Mesothelial cell of epicardium (in vitro differentiated cells): ENCODE data around the gene TYW1. TPM values are rescaled to one million over a fixed set of nuclear protein-coding genes. Genes with fewer than 3 reads are reported as not detected.
"Not testable (repeated sequence)": the region's sequence is repeated elsewhere in the genome, so short reads cannot be mapped to it uniquely, and the experiment has no call there.

Experiments used
- DNase-seq, 2 experiments: peaks; one replicate each; pipeline ENCODE4 v3.0.0; 2021; ENCODE audit warnings: low spot score in 2 of 2; ENCODE audit not compliant: unreplicated experiment in 2 of 2
- H3K27ac Mint-ChIP-seq: 2 replicates; pipeline ENCODE4 v1.8.0; 2021; ENCODE audit warnings: mixed read lengths
- H3K27me3 Mint-ChIP-seq: 2 replicates; pipeline ENCODE4 v1.8.0; 2021; ENCODE audit warnings: low read depth, mixed read lengths
- H3K36me3 Mint-ChIP-seq: 2 replicates; pipeline ENCODE4 v1.8.0; 2021; ENCODE audit warnings: mixed read lengths
- H3K4me1 Mint-ChIP-seq: 2 replicates; pipeline ENCODE4 v1.8.0; 2021; ENCODE audit warnings: mixed read lengths
- H3K4me3 Mint-ChIP-seq: 2 replicates; pipeline ENCODE4 v1.8.0; 2021; ENCODE audit warnings: mild to moderate bottlenecking, moderate library complexity, mixed read lengths
- H3K9me3 Mint-ChIP-seq: 2 replicates; pipeline ENCODE4 v1.8.0; 2021; ENCODE audit warnings: mixed read lengths
- CTCF ChIP-seq: fragments of 200-600 bp; sonication (generic); IDR thresholded peaks from one replicate; pipeline ENCODE4 v1.5.0; 2021; ENCODE audit warnings: antibody characterized with exemption; ENCODE audit not compliant: unreplicated experiment
- total RNA-seq: library from RNA; stranded (reverse); gene quantifications from 3 replicates; pipeline ENCODE4 v1.2.1, GENCODE V29; 2021

The TYW1 gene
- total RNA-seq, 1 donor from 2014 or later = 20.4 TPM

DNA sequence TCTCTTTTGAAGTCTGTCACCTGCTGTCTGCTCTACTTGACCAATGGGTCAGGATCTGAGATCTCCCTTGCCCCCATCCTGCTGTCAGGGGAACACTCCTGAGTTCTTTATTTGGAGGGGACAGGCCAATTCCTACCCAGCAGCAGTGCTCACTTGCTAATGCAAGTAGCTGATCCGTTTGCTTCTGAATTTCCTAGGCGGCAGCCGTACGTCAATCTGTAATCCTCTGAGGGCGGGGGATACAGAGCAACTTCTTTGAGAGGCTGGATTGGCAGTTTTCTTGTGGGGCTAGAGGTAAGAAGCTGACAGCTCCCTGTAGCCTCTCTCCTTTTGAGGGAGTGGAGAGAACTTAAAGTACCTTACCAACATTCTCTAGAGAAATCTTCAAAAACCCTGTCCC, 36.6 kb downstream of the TYW1 start:
- no peak overlapping the region for H3K27ac Mint-ChIP-seq
- H3K36me3 Mint-ChIP-seq = peaks cover 31% of the 10 kb centered on the region
- H3K9me3 Mint-ChIP-seq = peaks cover 4% of the 10 kb centered on the region
- H3K4me1 Mint-ChIP-seq = no peaks in the 10 kb centered on the region
- no peak overlapping the region for H3K4me3 Mint-ChIP-seq
- no peak for DNase-seq
- no peak for TF ChIP-seq CTCF
- H3K27me3 Mint-ChIP-seq = no peaks in the 10 kb centered on the region

DNA sequence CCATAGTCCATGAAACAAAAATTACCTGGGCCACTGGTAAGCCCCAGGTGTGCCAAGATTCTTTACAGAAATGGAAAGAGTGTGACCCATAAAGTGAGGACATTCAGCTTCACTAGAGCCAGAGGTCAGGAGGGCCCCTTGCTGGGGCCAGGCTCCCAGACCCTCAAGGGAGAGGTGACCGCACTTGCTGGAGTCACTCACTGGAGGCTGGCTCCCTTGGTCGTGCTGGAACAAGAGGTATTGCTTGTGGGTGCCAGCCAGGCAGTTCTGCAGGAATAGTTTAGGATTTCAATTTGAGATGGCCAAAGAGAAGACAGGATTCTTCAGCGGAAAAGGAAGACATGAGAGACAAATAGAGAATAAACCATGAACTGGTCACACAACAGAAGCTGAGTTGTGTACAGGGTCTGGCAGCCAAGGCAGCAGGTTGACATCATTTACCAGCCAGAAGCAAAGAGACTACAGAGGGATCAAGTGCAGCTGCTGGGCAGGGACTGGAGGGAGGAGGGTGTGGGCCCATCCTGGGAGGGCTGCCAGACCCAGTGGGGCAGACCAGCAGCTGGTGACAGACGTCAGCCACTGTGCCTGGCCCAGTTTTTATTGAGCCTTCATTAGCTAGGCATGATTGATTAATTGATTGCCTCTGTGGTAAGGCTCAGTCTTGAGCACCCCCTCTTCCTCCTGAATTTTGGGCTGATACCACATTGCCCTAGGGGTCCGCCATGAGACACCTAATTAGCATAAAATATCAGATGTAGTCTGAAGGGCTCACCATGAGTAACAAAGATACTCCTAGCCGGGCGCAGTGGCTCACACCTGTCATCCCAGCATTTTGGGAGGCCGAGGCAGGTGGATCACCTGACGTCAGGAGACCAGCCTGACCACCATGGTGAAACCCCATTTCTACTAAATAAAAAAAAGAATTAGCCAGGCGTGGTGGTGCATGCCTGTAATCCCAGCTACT, 40.1 kb downstream of the TYW1 start:
- H3K4me1 Mint-ChIP-seq, H3K4me3 Mint-ChIP-seq, H3K9me3 Mint-ChIP-seq, H3K27ac Mint-ChIP-seq, DNase-seq, H3K27me3 Mint-ChIP-seq: not testable (repeated sequence)
- peaks cover 19% of the 10 kb centered on the region for H3K36me3 Mint-ChIP-seq

GRCh38 chr7:67040832-67041231, 44.2 kb downstream of the TYW1 start:
- H3K27ac Mint-ChIP-seq, H3K4me3 Mint-ChIP-seq, DNase-seq, H3K27me3 Mint-ChIP-seq, H3K9me3 Mint-ChIP-seq, H3K36me3 Mint-ChIP-seq: not testable (repeated sequence)
- TF ChIP-seq CTCF = peak; percentile 42
- peaks cover 14% of the 10 kb centered on the region for H3K4me1 Mint-ChIP-seq

DNA sequence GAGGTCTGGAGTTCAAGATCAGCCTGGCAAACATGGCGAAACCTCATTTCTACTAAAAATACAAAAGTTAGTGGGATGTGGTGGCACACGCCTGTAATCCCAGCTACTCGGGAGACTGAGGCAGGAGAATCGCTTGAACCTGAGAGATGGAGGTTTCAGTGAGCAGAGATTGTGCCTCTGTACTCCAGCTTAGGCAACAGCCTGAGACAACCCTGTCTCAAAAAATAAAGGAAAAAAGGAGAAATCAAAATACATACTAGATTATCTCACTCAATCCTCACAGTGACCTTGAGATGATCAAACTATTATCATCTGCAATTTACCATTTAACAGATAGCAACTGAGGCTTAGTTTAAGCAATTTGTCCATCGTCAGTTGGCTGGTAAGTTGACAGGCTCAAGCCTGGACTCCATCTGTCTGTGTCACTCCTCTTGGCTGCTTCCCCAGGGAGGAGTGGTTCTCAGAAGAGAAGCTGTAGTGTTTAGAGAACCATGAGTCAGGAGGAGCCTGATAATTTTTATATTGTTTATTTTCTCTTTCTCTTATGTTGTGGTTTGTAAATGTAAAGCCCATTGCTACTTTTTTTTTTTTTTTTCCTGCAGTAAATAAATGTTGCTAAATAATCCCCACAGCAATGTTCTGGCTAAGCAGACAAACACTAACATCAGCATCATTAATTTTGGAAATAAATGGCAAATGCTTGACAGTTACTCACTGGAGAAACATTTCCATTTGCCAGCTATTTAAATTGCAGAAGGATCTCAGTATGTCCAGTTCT, 46.3 kb downstream of the TYW1 start:
- H3K4me3 Mint-ChIP-seq, H3K27me3 Mint-ChIP-seq, H3K9me3 Mint-ChIP-seq, DNase-seq, H3K36me3 Mint-ChIP-seq: not testable (repeated sequence)
- H3K4me1 Mint-ChIP-seq = peaks cover 14% of the 10 kb centered on the region
- peak overlapping the region; percentile 69 for H3K27ac Mint-ChIP-seq

DNA sequence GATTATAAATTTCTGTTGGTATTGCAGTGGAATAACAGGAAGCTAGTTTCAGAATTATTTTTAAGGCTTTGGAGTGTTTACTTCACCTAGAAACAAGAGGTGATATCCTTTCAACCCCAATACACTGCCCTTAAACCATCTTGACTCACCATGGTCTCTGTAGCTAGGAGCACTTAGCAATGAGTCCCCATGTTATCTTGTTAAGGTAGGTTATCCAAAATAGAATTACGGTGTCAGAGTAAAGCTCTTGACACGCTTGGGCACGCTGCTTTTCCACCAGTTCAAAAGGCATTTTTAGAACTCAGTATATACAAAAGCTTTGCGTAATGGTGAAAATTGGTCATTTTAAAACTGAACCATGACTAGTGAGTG, 46.9 kb downstream of the TYW1 start:
- H3K27me3 Mint-ChIP-seq, H3K9me3 Mint-ChIP-seq, H3K36me3 Mint-ChIP-seq, H3K4me3 Mint-ChIP-seq, DNase-seq, H3K27ac Mint-ChIP-seq: not testable (repeated sequence)
- peaks cover 14% of the 10 kb centered on the region for H3K4me1 Mint-ChIP-seq

- TF ChIP-seq CTCF = no peak
- Mint-ChIP-seq H3K36me3 (peaks cover 15% of the 10 kb centered on the region), H3K4me3 (no peak overlapping the region), H3K27me3 (no peaks in the 10 kb centered on the region), H3K4me1 (peaks cover 14% of the 10 kb centered on the region), H3K9me3 (no peaks in the 10 kb centered on the region), H3K27ac (no peak overlapping the region)
- no peak for DNase-seq
Measured at GRCh38 chr7:67045496-67045995, 48.9 kb downstream of the TYW1 start.

DNA sequence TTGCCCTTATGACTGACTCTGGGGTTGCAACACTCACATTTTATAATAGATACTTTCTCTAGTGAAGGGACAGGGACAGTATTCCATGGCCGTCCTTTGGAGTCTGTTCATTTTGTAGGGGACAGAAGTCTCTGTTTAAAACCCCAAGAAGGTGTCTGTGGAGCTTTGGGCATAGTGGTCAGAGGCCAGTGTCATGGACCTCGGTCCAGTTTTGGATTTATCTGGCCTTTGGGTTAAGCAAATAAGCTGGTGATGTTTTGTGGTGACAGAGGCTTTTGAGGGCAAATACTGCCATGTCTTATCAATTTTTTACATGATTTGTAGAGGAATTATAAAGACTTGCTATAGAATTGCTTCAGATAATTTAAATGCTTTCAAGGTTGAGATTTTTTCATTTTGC, 50.2 kb downstream of the TYW1 start:
- H3K4me3 Mint-ChIP-seq, H3K27me3 Mint-ChIP-seq, H3K27ac Mint-ChIP-seq, H3K9me3 Mint-ChIP-seq, DNase-seq: not testable (repeated sequence)
- peaks cover 14% of the 10 kb centered on the region for H3K4me1 Mint-ChIP-seq
- peaks cover 24% of the 10 kb centered on the region for H3K36me3 Mint-ChIP-seq

DNA sequence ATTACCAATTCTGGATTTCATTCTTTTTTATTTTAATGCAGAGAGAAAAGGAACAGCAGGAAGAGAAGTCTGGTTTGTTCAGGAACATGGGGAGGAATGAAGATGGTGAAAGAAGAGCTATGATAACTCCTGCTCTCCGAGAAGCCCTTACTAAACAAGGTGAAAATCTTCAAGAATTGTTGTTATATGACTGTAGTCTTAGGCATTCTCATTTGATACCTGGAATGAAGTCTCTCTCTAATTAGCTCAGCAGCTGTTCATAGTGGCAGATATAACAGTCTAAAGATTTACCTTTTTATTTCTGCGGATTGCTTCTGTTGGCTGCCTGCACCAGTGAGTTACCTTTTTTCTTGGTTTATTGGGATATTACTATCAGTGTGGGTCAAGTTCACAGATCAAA, 53.3 kb downstream of the TYW1 start:
- Mint-ChIP-seq H3K36me3 (peaks cover 38% of the 10 kb centered on the region), H3K9me3 (peaks cover 13% of the 10 kb centered on the region)
- not testable (repeated sequence) for H3K4me1 Mint-ChIP-seq, H3K27me3 Mint-ChIP-seq, H3K27ac Mint-ChIP-seq, H3K4me3 Mint-ChIP-seq, DNase-seq

DNA sequence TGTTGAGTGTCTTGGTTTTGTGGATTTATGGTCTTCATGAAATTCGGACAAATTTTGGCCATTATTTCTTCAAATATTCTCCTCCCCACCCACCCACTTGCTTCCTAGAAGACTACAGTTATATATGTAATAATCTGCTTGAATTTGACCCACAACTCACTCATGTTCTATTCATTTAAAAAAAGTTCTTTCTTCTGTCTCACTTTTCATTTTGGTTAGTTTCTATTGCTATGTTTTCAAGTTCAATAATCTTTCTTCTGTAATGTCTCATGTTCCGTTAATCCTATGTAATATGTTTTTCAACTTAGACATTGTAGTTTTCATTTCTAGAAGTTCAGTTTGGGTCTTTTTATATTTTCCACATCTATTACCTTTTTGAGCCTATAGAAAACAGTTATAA, 55.5 kb downstream of the TYW1 start:
- not testable (repeated sequence) for H3K27me3 Mint-ChIP-seq, H3K27ac Mint-ChIP-seq, H3K4me1 Mint-ChIP-seq, DNase-seq, H3K4me3 Mint-ChIP-seq
- H3K36me3 Mint-ChIP-seq = peaks cover 38% of the 10 kb centered on the region
- H3K9me3 Mint-ChIP-seq = peaks cover 13% of the 10 kb centered on the region
